ENCODE data around the gene SRPRB. TPM values are rescaled to one million over a fixed set of nuclear protein-coding genes. Genes with fewer than 3 reads are reported as not detected.

SRPRB gene
- 39.3 TPM for total RNA-seq

- DNase-seq (ENCODE audit: low read depth in 2 of 3, low spot score in 2 of 3): peak; percentile 88 to 97 (median 94)
Measured at GRCh38 chr3:133805702-133806475, at the start of gene SRPRB. TSS of gene SRPRB (plus strand) at chr3:133805815. CDS start at chr3:133805849, 34 bp downstream.

- DNase-seq (ENCODE audit: low read depth in 2 of 3, low spot score in 2 of 3): no peak
Measured at GRCh38 chr3:133756716-133757694, 48.6 kb upstream of the SRPRB start.

- no peak for DNase-seq (ENCODE audit: low read depth in 2 of 3, low spot score in 2 of 3)
Measured at GRCh38 chr3:133757701-133758567, 47.7 kb upstream of the SRPRB start.

GRCh38 chr3:133758568-133758928 is 47.1 kb upstream of the SRPRB start:
- no peak for DNase-seq (ENCODE audit: low read depth in 2 of 3, low spot score in 2 of 3)

GRCh38 chr3:133758964-133759739 is 46.5 kb upstream of the SRPRB start:
- no peak for DNase-seq (ENCODE audit: low read depth in 2 of 3, low spot score in 2 of 3)

GRCh38 chr3:133759740-133760305 is 45.8 kb upstream of the SRPRB start:
- DNase-seq (ENCODE audit: low read depth in 2 of 3, low spot score in 2 of 3): no peak

GRCh38 chr3:133760916-133761315 is 44.7 kb upstream of the SRPRB start:
- no peak for DNase-seq (ENCODE audit: low read depth in 2 of 3, low spot score in 2 of 3)

- DNase-seq (ENCODE audit: low read depth in 2 of 3, low spot score in 2 of 3): no peak
Measured at GRCh38 chr3:133761605-133762484, 43.8 kb upstream of the SRPRB start.

GRCh38 chr3:133762539-133762938 is 43.1 kb upstream of the SRPRB start:
- no peak for DNase-seq (ENCODE audit: low read depth in 2 of 3, low spot score in 2 of 3)

- no peak for DNase-seq (ENCODE audit: low read depth in 2 of 3, low spot score in 2 of 3)
Measured at GRCh38 chr3:133763797-133764683, 41.6 kb upstream of the SRPRB start.

- DNase-seq (ENCODE audit: low read depth in 2 of 3, low spot score in 2 of 3): no peak
Measured at GRCh38 chr3:133765256-133765655, 40.4 kb upstream of the SRPRB start.

GRCh38 chr3:133767607-133768006 is 38.0 kb upstream of the SRPRB start:
- DNase-seq (ENCODE audit: low read depth in 2 of 3, low spot score in 2 of 3): no peak

GRCh38 chr3:133769536-133769935 is 36.1 kb upstream of the SRPRB start:
- DNase-seq (ENCODE audit: low read depth in 2 of 3, low spot score in 2 of 3): no peak

GRCh38 chr3:133773732-133774131 is 31.9 kb upstream of the SRPRB start:
- no peak for DNase-seq (ENCODE audit: low read depth in 2 of 3, low spot score in 2 of 3)

GRCh38 chr3:133775309-133775708 is 30.3 kb upstream of the SRPRB start:
- no peak for DNase-seq (ENCODE audit: low read depth in 2 of 3, low spot score in 2 of 3)

GRCh38 chr3:133775835-133776234 is 29.8 kb upstream of the SRPRB start:
- DNase-seq (ENCODE audit: low read depth in 2 of 3, low spot score in 2 of 3): no peak

GRCh38 chr3:133776794-133777438 is 28.7 kb upstream of the SRPRB start:
- no peak for DNase-seq (ENCODE audit: low read depth in 2 of 3, low spot score in 2 of 3)

Data from hematopoietic multipotent progenitor cell (in vitro differentiated cells).